Measurements from ENCODE around the gene SLC39A11. TPM values are rescaled to one million over a fixed set of nuclear protein-coding genes. Genes with fewer than 3 reads are reported as not detected.

SLC39A11 gene
- total and polyA plus RNA-seq, 2 of the 13 experiments (the other 11 are each of a cell fraction or from before 2014, with no cell fraction given), result 17.2 to 31.5 TPM

- TF ChIP-seq HNF1A (IDR thresholded peaks at IDR 0.05; ENCODE audit: low read depth) (peak; percentile 58; the same call in 1 of the 2 replicates), HNF1A (CRISPR knock-in tag; IDR thresholded peaks at IDR 0.05; ENCODE audit: borderline replicate concordance) (peak; percentile 19; the same call in 1 of the 2 replicates), ZNF678 (CRISPR knock-in tag; IDR thresholded peaks at IDR 0.05) (no peak), MAF1 (CRISPR knock-in tag; IDR thresholded peaks at IDR 0.05; ENCODE audit: borderline replicate concordance) (no peak), ZNF326 (CRISPR knock-in tag; IDR thresholded peaks at IDR 0.05; ENCODE audit: borderline replicate concordance) (no peak), SALL2 (CRISPR knock-in tag; IDR thresholded peaks at IDR 0.05) (no peak), ZNF564 (CRISPR knock-in tag; IDR thresholded peaks at IDR 0.05) (no peak), HOXD1 (CRISPR knock-in tag; IDR thresholded peaks at IDR 0.05) (peak; percentile 74; the same call in 1 of the 2 replicates), SYNCRIP (IDR thresholded peaks at IDR 0.05; ENCODE audit: insufficient read depth, low read depth, low read length) (no peak), ZNF451 (CRISPR knock-in tag; IDR thresholded peaks at IDR 0.05) (no peak), MYPOP (CRISPR knock-in tag; IDR thresholded peaks at IDR 0.05) (peak; percentile 56; the same call in 1 of the 2 replicates), HOXA9 (CRISPR knock-in tag; IDR thresholded peaks at IDR 0.05; ENCODE audit: borderline replicate concordance) (no peak), ZNF569 (CRISPR knock-in tag; IDR thresholded peaks at IDR 0.05; ENCODE audit: borderline replicate concordance) (no peak), ZNF841 (CRISPR knock-in tag; IDR thresholded peaks at IDR 0.05; ENCODE audit: borderline replicate concordance) (no peak), DZIP1 (CRISPR knock-in tag; IDR thresholded peaks at IDR 0.05) (no peak), SMAD3 (CRISPR knock-in tag; IDR thresholded peaks at IDR 0.05) (peak; percentile 65; the same call in 1 of the 2 replicates), ZFP41 (CRISPR knock-in tag; IDR thresholded peaks at IDR 0.05; ENCODE audit: borderline replicate concordance) (no peak)
- TF ChIP-seq, protein P1, sequence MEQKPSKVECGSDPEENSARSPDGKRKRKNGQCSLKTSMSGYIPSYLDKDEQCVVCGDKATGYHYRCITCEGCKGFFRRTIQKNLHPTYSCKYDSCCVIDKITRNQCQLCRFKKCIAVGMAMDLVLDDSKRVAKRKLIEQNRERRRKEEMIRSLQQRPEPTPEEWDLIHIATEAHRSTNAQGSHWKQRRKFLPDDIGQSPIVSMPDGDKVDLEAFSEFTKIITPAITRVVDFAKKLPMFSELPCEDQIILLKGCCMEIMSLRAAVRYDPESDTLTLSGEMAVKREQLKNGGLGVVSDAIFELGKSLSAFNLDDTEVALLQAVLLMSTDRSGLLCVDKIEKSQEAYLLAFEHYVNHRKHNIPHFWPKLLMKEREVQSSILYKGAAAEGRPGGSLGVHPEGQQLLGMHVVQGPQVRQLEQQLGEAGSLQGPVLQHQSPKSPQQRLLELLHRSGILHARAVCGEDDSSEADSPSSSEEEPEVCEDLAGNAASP (CRISPR knock-in tag; IDR thresholded peaks at IDR 0.05; ENCODE audit: borderline replicate concordance), result no peak
Measured at GRCh38 chr17:72972263-72972951, 120.1 kb downstream of the SLC39A11 start (continued).

Measured in HepG2 (cell line).